ENCODE measurements around the gene ARID1A.
"Not testable (repeated sequence)": the region's sequence is repeated elsewhere in the genome, so short reads cannot be mapped to it uniquely, and the experiment has no call there.

Gene ARID1A

GRCh38 chr1:26695356-26696118 is at the start of gene ARID1A:
ARID1A (plus strand) TSS chr1:26696015; CDS start chr1:26696404, 389 bp downstream.
- DNase-seq = peak; percentile 99

GRCh38 chr1:26664802-26665201 is 31.0 kb upstream of the ARID1A start:
- DNase-seq = no peak

- no peak for DNase-seq
Observed at GRCh38 chr1:26666855-26667254, 29.0 kb upstream of the ARID1A start.

GRCh38 chr1:26668106-26668786 is 27.6 kb upstream of the ARID1A start:
- DNase-seq = not testable (repeated sequence)

- DNase-seq = peak; percentile 88
Observed at GRCh38 chr1:26677306-26678115, 18.3 kb upstream of the ARID1A start.

- no peak for DNase-seq
Observed at GRCh38 chr1:26684763-26685508, 10.9 kb upstream of the ARID1A start.

GRCh38 chr1:26686795-26687194 is 9.0 kb upstream of the ARID1A start:
- DNase-seq = no peak

GRCh38 chr1:26689504-26689903 is 6.3 kb upstream of the ARID1A start:
- no peak for DNase-seq

GRCh38 chr1:26690157-26690556 is 5.7 kb upstream of the ARID1A start:
- no peak for DNase-seq

GRCh38 chr1:26690576-26691031 is 5.2 kb upstream of the ARID1A start:
- no peak for DNase-seq

GRCh38 chr1:26692211-26692792 is 3.5 kb upstream of the ARID1A start:
- DNase-seq = peak; percentile 97

GRCh38 chr1:26692793-26693490 is 2.9 kb upstream of the ARID1A start:
- peak; percentile 99 for DNase-seq

GRCh38 chr1:26693599-26694572 is 1.9 kb upstream of the ARID1A start:
- no peak for DNase-seq

- DNase-seq = no peak
Observed at GRCh38 chr1:26694638-26695355, 1.0 kb upstream of the ARID1A start.

GRCh38 chr1:26696119-26696653 is 371 bp downstream of the ARID1A start:
- DNase-seq = no peak

GRCh38 chr1:26696654-26697430 is 1.0 kb downstream of the ARID1A start:
- DNase-seq = no peak

- DNase-seq = no peak
Observed at GRCh38 chr1:26697431-26697977, 1.7 kb downstream of the ARID1A start.

All from DMS153 (cell line).